NCI-H2196 (cell line): ENCODE measurements around the gene CSPG4.
A peak's percentile ranks its signal among the peaks of the same experiment; 100 is the strongest.
"Not testable (repeated sequence)": the region's sequence is repeated elsewhere in the genome, so short reads cannot be mapped to it uniquely, and the experiment has no call there.

ENCODE experiments used
- DNase-seq: peaks from one replicate; lab custom pipeline; 2025; ENCODE audit not compliant: unreplicated experiment; lab: John Stamatoyannopoulos, UW

The CSPG4 gene

GRCh38 chr15:75738647-75739325, 26.1 kb upstream of the CSPG4 start:
- DNase-seq: peak; percentile 77

GRCh38 chr15:75738014-75738646, 25.5 kb upstream of the CSPG4 start:
- DNase-seq: no peak

GRCh38 chr15:75737116-75738013, 24.7 kb upstream of the CSPG4 start:
- DNase-seq: not testable (repeated sequence)

GRCh38 chr15:75736256-75736655, 23.6 kb upstream of the CSPG4 start:
- DNase-seq: no peak

- DNase-seq: not testable (repeated sequence)
Measured at GRCh38 chr15:75734861-75735760, 22.5 kb upstream of the CSPG4 start.

GRCh38 chr15:75733761-75734651, 21.4 kb upstream of the CSPG4 start:
- DNase-seq: no peak

- DNase-seq: peak; percentile 32
Measured at GRCh38 chr15:75732809-75733451, 20.3 kb upstream of the CSPG4 start.

- no peak for DNase-seq
Measured at GRCh38 chr15:75732177-75732808, 19.6 kb upstream of the CSPG4 start.

GRCh38 chr15:75731248-75732151, 18.9 kb upstream of the CSPG4 start:
- no peak for DNase-seq

GRCh38 chr15:75730376-75731247, 18.0 kb upstream of the CSPG4 start:
- not testable (repeated sequence) for DNase-seq

GRCh38 chr15:75729326-75730069, 16.9 kb upstream of the CSPG4 start:
- DNase-seq: no peak

- DNase-seq: peak; percentile 9
Measured at GRCh38 chr15:75727851-75728715, 15.4 kb upstream of the CSPG4 start.

- DNase-seq: no peak
Measured at GRCh38 chr15:75727031-75727531, 14.4 kb upstream of the CSPG4 start.

- no peak for DNase-seq
Measured at GRCh38 chr15:75725719-75726607, 13.3 kb upstream of the CSPG4 start.
